IMR-90 (cell line): ENCODE data around the gene NXN.

Source experiments
- BHLHE40 ChIP-seq: fragments of 150-350 bp; IDR thresholded peaks from 2 replicates; pipeline ENCODE4 v1.6.1; 2016; ENCODE audit warnings: mild to moderate bottlenecking, low read depth, low read length
- CEBPB ChIP-seq: IDR thresholded peaks from 2 replicates; pipeline ENCODE4 v1.6.1; 2012; ENCODE audit warnings: low read depth, low read length, improper control_type of control experiment
- CHD1 ChIP-seq: IDR thresholded peaks from 2 replicates; pipeline ENCODE4 v1.6.1; 2012; ENCODE audit warnings: low read depth, low read length, improper control_type of control experiment
- CTCF ChIP-seq: conservative IDR thresholded peaks from 2 replicates; pipeline ENCODE4 v1.5.1; 2012; ENCODE audit warnings: mild to moderate bottlenecking, low read depth, low read length, improper control_type of control experiment
- FOS ChIP-seq: fragments of 150-350 bp; IDR thresholded peaks from 2 replicates; pipeline ENCODE4 v1.6.1; 2016; ENCODE audit warnings: low read depth, low read length
- MAFK ChIP-seq: IDR thresholded peaks from 2 replicates; pipeline ENCODE4 v1.6.1; 2012; ENCODE audit warnings: low read depth, low read length, improper control_type of control experiment
- MAZ ChIP-seq: IDR thresholded peaks from 2 replicates; pipeline ENCODE4 v1.6.1; 2012; ENCODE audit warnings: low read depth, mild to moderate bottlenecking, low read length, improper control_type of control experiment, moderate library complexity, borderline replicate concordance
- MXI1 ChIP-seq: IDR thresholded peaks from 2 replicates; pipeline ENCODE4 v1.6.1; 2012; ENCODE audit warnings: low read depth, mild to moderate bottlenecking, low read length, moderate library complexity, borderline replicate concordance
- POLR2A ChIP-seq: IDR thresholded peaks from 2 replicates; pipeline ENCODE4 v1.6.1; 2012; ENCODE audit warnings: mild to moderate bottlenecking, low read depth, low read length
- RAD21 ChIP-seq: IDR thresholded peaks from 2 replicates; pipeline ENCODE4 v1.6.1; 2012; ENCODE audit warnings: low read length, improper control_type of control experiment
- RCOR1 ChIP-seq: IDR thresholded peaks from 2 replicates; pipeline ENCODE4 v1.6.1; 2012; ENCODE audit warnings: mild to moderate bottlenecking, low read length, improper control_type of control experiment; ENCODE audit not compliant: insufficient replicate concordance
- RFX5 ChIP-seq: IDR thresholded peaks from 2 replicates; pipeline ENCODE4 v1.8.0; 2012; ENCODE audit warnings: low read depth, mild to moderate bottlenecking, low read length, moderate library complexity
- SMC3 ChIP-seq: fragments of 150-350 bp; IDR thresholded peaks from 2 replicates; pipeline ENCODE4 v1.6.1; 2016; ENCODE audit warnings: low read depth, mild to moderate bottlenecking, antibody characterized with exemption, low read length, moderate library complexity
- TF ChIP-seq, protein P1 (sequence below): fragments of 150-350 bp; IDR thresholded peaks from 2 replicates; pipeline ENCODE4 v1.6.1; 2017; ENCODE audit warnings: mild to moderate bottlenecking, antibody characterized with exemption, low read length, low read depth

DNA sequence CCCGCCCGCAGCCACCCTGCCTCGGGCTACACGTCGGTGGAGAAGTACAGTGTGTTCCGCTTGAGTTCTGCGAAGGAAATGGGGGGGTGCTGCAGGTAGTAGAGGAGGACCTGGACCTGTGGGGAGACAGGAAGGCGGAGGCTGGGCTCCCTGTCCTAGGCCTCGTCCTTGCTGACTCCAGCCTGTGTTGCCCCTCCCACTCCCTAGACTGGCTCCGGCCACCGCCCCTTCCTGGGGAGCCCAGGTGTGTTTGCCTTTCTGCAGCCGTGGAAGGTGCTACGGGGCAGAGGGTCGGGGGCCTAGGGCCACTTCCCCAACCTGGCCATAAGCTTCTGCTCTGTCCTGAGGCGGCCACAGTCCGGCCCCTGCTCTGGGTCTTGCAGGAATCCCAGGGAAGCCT lies 26.5 kb upstream of the NXN start:
- TF ChIP-seq CTCF (no peak), MAFK (no peak), MXI1 (no peak), SMC3 (no peak), RAD21 (no peak), POLR2A (no peak), CHD1 (no peak), RFX5 (no peak), CEBPB (no peak), BHLHE40 (no peak), RCOR1 (no peak), MAZ (no peak), FOS (no peak)
- TF ChIP-seq, protein P1, sequence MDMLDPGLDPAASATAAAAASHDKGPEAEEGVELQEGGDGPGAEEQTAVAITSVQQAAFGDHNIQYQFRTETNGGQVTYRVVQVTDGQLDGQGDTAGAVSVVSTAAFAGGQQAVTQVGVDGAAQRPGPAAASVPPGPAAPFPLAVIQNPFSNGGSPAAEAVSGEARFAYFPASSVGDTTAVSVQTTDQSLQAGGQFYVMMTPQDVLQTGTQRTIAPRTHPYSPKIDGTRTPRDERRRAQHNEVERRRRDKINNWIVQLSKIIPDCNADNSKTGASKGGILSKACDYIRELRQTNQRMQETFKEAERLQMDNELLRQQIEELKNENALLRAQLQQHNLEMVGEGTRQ = no peak
